ENCODE measurements around the gene SGCD.

Gene SGCD

DNA sequence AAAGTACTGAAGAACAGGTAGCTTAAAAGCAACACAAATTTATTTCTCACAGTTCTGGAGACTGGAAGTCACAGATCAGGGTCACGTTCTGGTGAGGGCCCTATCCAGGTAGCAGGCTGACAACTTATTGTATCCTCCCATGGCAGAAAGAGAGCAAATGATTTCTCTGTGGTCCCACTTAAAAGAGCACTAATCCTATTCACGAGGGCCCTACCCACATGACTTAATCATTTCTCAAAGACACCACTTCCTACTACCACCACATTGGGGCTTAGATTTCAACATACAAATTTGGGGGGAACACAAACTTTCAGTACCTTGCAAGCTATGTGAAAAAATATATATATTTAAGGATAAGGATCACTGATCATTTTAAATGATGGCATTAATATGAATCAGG is 447.3 kb downstream of the SGCD start (continued):
- no peak for TF ChIP-seq TSHZ2 (CRISPR knock-in tag; IDR thresholded peaks at IDR 0.05)
- no peak for TF ChIP-seq CSDC2 (CRISPR knock-in tag; IDR thresholded peaks at IDR 0.05)
- no peak for TF ChIP-seq ZNF565 (CRISPR knock-in tag; conservative IDR thresholded peaks at IDR 0.05; ENCODE audit: low read depth)
- no peak for TF ChIP-seq ZNF70 (CRISPR knock-in tag; IDR thresholded peaks at IDR 0.05)
- no peak for TF ChIP-seq ARNTL (CRISPR knock-in tag; IDR thresholded peaks at IDR 0.05; ENCODE audit: borderline replicate concordance, low read depth)
- no peak for TF ChIP-seq PATZ1 (CRISPR knock-in tag; IDR thresholded peaks at IDR 0.05; ENCODE audit: borderline replicate concordance)

DNA sequence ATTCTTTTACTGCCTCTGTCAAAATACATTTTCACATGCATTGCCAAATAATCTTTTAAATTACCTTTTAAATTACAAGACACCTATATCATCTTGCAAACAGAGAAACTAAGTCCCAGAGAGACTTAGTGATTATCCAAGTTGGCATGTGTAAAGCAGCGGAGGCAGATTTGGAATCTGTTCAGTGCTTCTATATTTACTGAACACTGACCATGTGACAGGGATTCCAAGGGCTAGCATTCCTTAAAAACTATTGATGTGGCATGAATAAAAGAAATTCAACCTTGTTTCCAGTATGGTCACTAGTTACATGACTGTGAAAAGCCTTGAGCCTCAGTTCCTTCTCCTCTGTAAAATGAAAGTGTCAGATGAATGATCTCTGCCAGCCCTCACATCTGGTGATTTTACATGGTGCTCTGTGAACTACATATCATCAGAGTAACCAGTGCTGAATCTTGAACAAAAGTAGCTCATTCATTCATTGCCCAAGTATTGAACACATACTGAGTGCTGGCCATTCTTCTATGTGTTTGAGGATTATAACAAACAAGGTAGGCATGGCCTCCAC is 451.3 kb downstream of the SGCD start:
- no peak for ATAC-seq
- TF ChIP-seq PPARA (CRISPR knock-in tag; IDR thresholded peaks at IDR 0.05; ENCODE audit: borderline replicate concordance), result no peak
- no peak for TF ChIP-seq TCF4 (CRISPR knock-in tag; IDR thresholded peaks at IDR 0.05; ENCODE audit: borderline replicate concordance)
- TF ChIP-seq CSDC2 (CRISPR knock-in tag; IDR thresholded peaks at IDR 0.05), result no peak
- TF ChIP-seq TSHZ2 (CRISPR knock-in tag; IDR thresholded peaks at IDR 0.05), result no peak
- TF ChIP-seq SNAI2 (CRISPR knock-in tag; IDR thresholded peaks at IDR 0.05), result no peak

- ATAC-seq, result no peak
- TF ChIP-seq BACH2 (CRISPR knock-in tag; IDR thresholded peaks at IDR 0.05; ENCODE audit: borderline replicate concordance) (no peak), ZNF70 (CRISPR knock-in tag; IDR thresholded peaks at IDR 0.05) (no peak), PPARA (CRISPR knock-in tag; IDR thresholded peaks at IDR 0.05; ENCODE audit: borderline replicate concordance) (no peak), ARNTL (CRISPR knock-in tag; IDR thresholded peaks at IDR 0.05; ENCODE audit: borderline replicate concordance, low read depth) (no peak), RARB (CRISPR knock-in tag; IDR thresholded peaks at IDR 0.05) (no peak), ESRRG (CRISPR knock-in tag; IDR thresholded peaks at IDR 0.05) (no peak), ZFP3 (CRISPR knock-in tag; IDR thresholded peaks at IDR 0.05) (no peak), TSHZ2 (CRISPR knock-in tag; IDR thresholded peaks at IDR 0.05) (no peak), POU6F1 (CRISPR knock-in tag; IDR thresholded peaks at IDR 0.05; ENCODE audit: borderline replicate concordance, low read depth) (no peak), PATZ1 (CRISPR knock-in tag; IDR thresholded peaks at IDR 0.05; ENCODE audit: borderline replicate concordance) (no peak), CSRNP3 (CRISPR knock-in tag; IDR thresholded peaks at IDR 0.05) (no peak), CSDC2 (CRISPR knock-in tag; IDR thresholded peaks at IDR 0.05) (no peak), TCF4 (CRISPR knock-in tag; IDR thresholded peaks at IDR 0.05; ENCODE audit: borderline replicate concordance) (no peak), ZFP30 (CRISPR knock-in tag; IDR thresholded peaks at IDR 0.05) (no peak), ISL1 (CRISPR knock-in tag; IDR thresholded peaks at IDR 0.05) (no peak), CREB5 (CRISPR knock-in tag; IDR thresholded peaks at IDR 0.05; ENCODE audit: low read depth) (no peak)
Observed at GRCh38 chr5:156778752-156779151, 451.8 kb downstream of the SGCD start.
